Muscle of leg (tissue), 11 donors: ENCODE measurements around the gene ST3GAL3. TPM values are rescaled to one million over a fixed set of nuclear protein-coding genes. Genes with fewer than 3 reads are reported as not detected.

Experiments
- DNase-seq: peaks from one replicate; pipeline ENCODE4 v3.0.0; 2013
- H3K27ac ChIP-seq: one replicate; pipeline ENCODE4 v1.5.1; 2013; ENCODE audit warnings: mild to moderate bottlenecking, low read length, control low read depth
- H3K27me3 ChIP-seq: one replicate; pipeline ENCODE4 v1.6.1; 2013; ENCODE audit warnings: low read length; ENCODE audit not compliant: control insufficient read depth, insufficient read depth
- H3K36me3 ChIP-seq: one replicate; pipeline ENCODE4 v1.6.1; 2013; ENCODE audit warnings: low read length; ENCODE audit not compliant: control insufficient read depth, insufficient read depth
- H3K4me1 ChIP-seq: one replicate; pipeline ENCODE4 v1.6.1; 2013; ENCODE audit warnings: low read length; ENCODE audit not compliant: control insufficient read depth, insufficient read depth
- H3K4me3 ChIP-seq: one replicate; pipeline ENCODE4 v1.5.1; 2013; ENCODE audit warnings: low read length, control low read depth
- H3K9me3 ChIP-seq: replicated peaks from 2 replicates; pipeline ENCODE4 v1.6.1; 2013; ENCODE audit warnings: low read depth, low read length; ENCODE audit not compliant: control insufficient read depth
- WGBS: methylation state at CpG from one replicate; pipeline ENCODE4 v1.1.5; 2013; ENCODE audit warnings: missing lambda C conversion rate; ENCODE audit not compliant: insufficient coverage; 5-methylcytosine and 5-hydroxymethylcytosine counted together
- polyA plus RNA-seq, 8 donors: library from polyadenylated mRNA; unstranded; fragments of 120-200 nt; gene quantifications; one replicate each; pipeline versions ENCODE4 v1.2.1 to v1.2.3, GENCODE V29; 2013; ENCODE audit warnings: inconsistent platforms in 1 of 8, low replicate concordance in 1 of 8; ENCODE audit not compliant: insufficient read length in 8 of 8, insufficient read depth in 1 of 8
- total RNA-seq: library from RNA; stranded (reverse); fragments of 120-200 nt; gene quantifications from one replicate; pipeline ENCODE4 v1.2.4, GENCODE V29; 2013

Gene ST3GAL3
- total and polyA plus RNA-seq, 9 donors = 21.5 to 34.9 (median 32.6) TPM

- Histone ChIP-seq H3K4me1 (no peaks in the 10 kb centered on the region), H3K36me3 (peaks cover 27% of the 10 kb centered on the region), H3K9me3 (peaks cover 15% of the 10 kb centered on the region), H3K4me3 (no peak overlapping the region), H3K27ac (no peak overlapping the region), H3K27me3 (no peaks in the 10 kb centered on the region)
- 83% methylated on average over 1 of the region's 2 CpGs for WGBS
- DNase-seq = peak; percentile 14
Measured at GRCh38 chr1:43814401-43814800, 107.1 kb downstream of the ST3GAL3 start.

GRCh38 chr1:43817304-43817939, 110.1 kb downstream of the ST3GAL3 start:
- no peak overlapping the region for H3K4me3 ChIP-seq
- H3K9me3 ChIP-seq = peaks cover 17% of the 10 kb centered on the region
- peaks cover 30% of the 10 kb centered on the region for H3K36me3 ChIP-seq
- peaks cover 3% of the 10 kb centered on the region for H3K4me1 ChIP-seq
- DNase-seq = no peak
- no peaks in the 10 kb centered on the region for H3K27me3 ChIP-seq
- no peak overlapping the region for H3K27ac ChIP-seq

- Histone ChIP-seq H3K36me3 (peaks cover 30% of the 10 kb centered on the region), H3K4me1 (peaks cover 3% of the 10 kb centered on the region), H3K9me3 (peaks cover 17% of the 10 kb centered on the region), H3K27me3 (no peaks in the 10 kb centered on the region), H3K4me3 (no peak overlapping the region), H3K27ac (no peak overlapping the region)
- WGBS = no CpG with 5 or more reads among the region's 1 CpG
- DNase-seq = no peak
Measured at GRCh38 chr1:43818691-43819090, 111.4 kb downstream of the ST3GAL3 start.

- Histone ChIP-seq H3K27ac (no peak overlapping the region), H3K4me1 (peaks cover 3% of the 10 kb centered on the region), H3K27me3 (no peaks in the 10 kb centered on the region), H3K36me3 (peaks cover 30% of the 10 kb centered on the region), H3K4me3 (no peak overlapping the region), H3K9me3 (peaks cover 17% of the 10 kb centered on the region)
- no CpG with 5 or more reads among the region's 4 CpGs for whole genome bisulfite sequencing
- DNase-seq = no peak
Measured at GRCh38 chr1:43819357-43819756, 112.0 kb downstream of the ST3GAL3 start.

DNA sequence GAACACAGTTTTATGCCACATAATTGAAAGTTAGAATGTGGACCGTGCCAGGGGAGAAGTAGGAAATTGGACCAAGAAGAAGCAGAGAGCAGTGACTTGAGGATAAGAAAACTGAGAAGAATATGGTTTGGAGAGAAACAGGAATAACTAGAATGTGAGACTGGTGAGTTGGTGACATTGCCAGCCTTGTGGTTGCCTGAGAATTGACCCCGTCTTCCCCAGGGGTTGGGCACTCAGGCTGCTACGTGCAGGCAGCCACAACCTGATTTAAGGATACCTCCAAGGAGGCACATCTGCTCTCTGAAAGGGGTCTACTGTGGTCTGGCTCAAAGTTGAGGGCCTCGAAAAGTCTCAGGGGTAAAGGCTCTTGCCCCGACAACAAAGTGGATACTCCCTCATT, 114.1 kb downstream of the ST3GAL3 start:
- Histone ChIP-seq H3K27me3 (no peaks in the 10 kb centered on the region), H3K4me3 (no peak overlapping the region), H3K27ac (peak overlapping the region; percentile 7), H3K4me1 (peaks cover 3% of the 10 kb centered on the region), H3K36me3 (peaks cover 12% of the 10 kb centered on the region), H3K9me3 (peaks cover 17% of the 10 kb centered on the region)
- WGBS = 40% methylated on average over 2 of the region's 5 CpGs
- DNase-seq = no peak

- peak overlapping the region; percentile 7 for H3K27ac ChIP-seq
- H3K36me3 ChIP-seq = peaks cover 9% of the 10 kb centered on the region
- WGBS = 17% methylated on average over 2 of the region's 3 CpGs
- DNase-seq = peak; percentile 61
- H3K27me3 ChIP-seq = no peaks in the 10 kb centered on the region
- H3K4me3 ChIP-seq = no peak overlapping the region
- peaks cover 3% of the 10 kb centered on the region for H3K4me1 ChIP-seq
- H3K9me3 ChIP-seq = peaks cover 17% of the 10 kb centered on the region
Measured at GRCh38 chr1:43822040-43822690, 114.8 kb downstream of the ST3GAL3 start.

- no peak overlapping the region for H3K4me3 ChIP-seq
- no peak overlapping the region for H3K27ac ChIP-seq
- whole genome bisulfite sequencing = no CpG with 5 or more reads among the region's 1 CpG
- peaks cover 3% of the 10 kb centered on the region for H3K4me1 ChIP-seq
- H3K27me3 ChIP-seq = no peaks in the 10 kb centered on the region
- peaks cover 3% of the 10 kb centered on the region for H3K36me3 ChIP-seq
- H3K9me3 ChIP-seq = no peaks in the 10 kb centered on the region
- DNase-seq = no peak
Measured at GRCh38 chr1:43824795-43825194, 117.5 kb downstream of the ST3GAL3 start.

- Histone ChIP-seq H3K4me3 (no peak overlapping the region), H3K4me1 (no peaks in the 10 kb centered on the region), H3K9me3 (no peaks in the 10 kb centered on the region), H3K27me3 (no peaks in the 10 kb centered on the region), H3K27ac (no peak overlapping the region), H3K36me3 (no peaks in the 10 kb centered on the region)
- DNase-seq = no peak
- WGBS = 100% methylated on average over 1 of the region's 1 CpG
Measured at GRCh38 chr1:43828574-43828973, 121.2 kb downstream of the ST3GAL3 start.

GRCh38 chr1:43830802-43831201, 123.5 kb downstream of the ST3GAL3 start:
- Histone ChIP-seq H3K4me1 (peaks cover 16% of the 10 kb centered on the region), H3K27ac (no peak overlapping the region), H3K27me3 (no peaks in the 10 kb centered on the region), H3K9me3 (no peaks in the 10 kb centered on the region), H3K36me3 (peaks cover 6% of the 10 kb centered on the region), H3K4me3 (no peak overlapping the region)
- no peak for DNase-seq

DNA sequence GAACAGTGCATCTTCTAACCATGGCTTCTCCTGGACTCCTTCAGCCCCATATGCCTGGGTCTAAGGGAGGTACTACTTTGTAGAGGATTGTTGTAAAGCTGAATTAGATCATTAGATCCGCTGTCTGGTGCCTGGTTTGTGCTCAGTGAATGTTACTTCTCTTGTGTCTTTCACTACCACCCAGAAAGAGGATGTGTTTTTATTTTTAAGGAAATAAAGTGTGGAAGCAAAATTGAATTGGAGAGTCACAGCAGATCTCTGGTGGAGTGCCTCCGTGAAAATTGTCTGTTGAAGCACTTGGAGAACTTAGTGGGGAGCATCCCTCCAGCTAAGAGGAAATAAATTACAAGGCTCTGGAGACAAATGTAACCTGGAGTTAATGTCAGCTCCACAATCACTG, 124.5 kb downstream of the ST3GAL3 start:
- Histone ChIP-seq H3K4me3 (no peak overlapping the region), H3K27ac (no peak overlapping the region), H3K4me1 (peaks cover 25% of the 10 kb centered on the region), H3K27me3 (no peaks in the 10 kb centered on the region), H3K9me3 (no peaks in the 10 kb centered on the region), H3K36me3 (peaks cover 6% of the 10 kb centered on the region)
- peak; percentile 29 for DNase-seq
- WGBS = 60% methylated on average over 1 of the region's 2 CpGs
